ENCODE measurements around the gene NTPCR.
"Not testable (repeated sequence)": the region's sequence is repeated elsewhere in the genome, so short reads cannot be mapped to it uniquely, and the experiment has no call there.

NTPCR gene, protein sequence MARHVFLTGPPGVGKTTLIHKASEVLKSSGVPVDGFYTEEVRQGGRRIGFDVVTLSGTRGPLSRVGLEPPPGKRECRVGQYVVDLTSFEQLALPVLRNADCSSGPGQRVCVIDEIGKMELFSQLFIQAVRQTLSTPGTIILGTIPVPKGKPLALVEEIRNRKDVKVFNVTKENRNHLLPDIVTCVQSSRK

DNA sequence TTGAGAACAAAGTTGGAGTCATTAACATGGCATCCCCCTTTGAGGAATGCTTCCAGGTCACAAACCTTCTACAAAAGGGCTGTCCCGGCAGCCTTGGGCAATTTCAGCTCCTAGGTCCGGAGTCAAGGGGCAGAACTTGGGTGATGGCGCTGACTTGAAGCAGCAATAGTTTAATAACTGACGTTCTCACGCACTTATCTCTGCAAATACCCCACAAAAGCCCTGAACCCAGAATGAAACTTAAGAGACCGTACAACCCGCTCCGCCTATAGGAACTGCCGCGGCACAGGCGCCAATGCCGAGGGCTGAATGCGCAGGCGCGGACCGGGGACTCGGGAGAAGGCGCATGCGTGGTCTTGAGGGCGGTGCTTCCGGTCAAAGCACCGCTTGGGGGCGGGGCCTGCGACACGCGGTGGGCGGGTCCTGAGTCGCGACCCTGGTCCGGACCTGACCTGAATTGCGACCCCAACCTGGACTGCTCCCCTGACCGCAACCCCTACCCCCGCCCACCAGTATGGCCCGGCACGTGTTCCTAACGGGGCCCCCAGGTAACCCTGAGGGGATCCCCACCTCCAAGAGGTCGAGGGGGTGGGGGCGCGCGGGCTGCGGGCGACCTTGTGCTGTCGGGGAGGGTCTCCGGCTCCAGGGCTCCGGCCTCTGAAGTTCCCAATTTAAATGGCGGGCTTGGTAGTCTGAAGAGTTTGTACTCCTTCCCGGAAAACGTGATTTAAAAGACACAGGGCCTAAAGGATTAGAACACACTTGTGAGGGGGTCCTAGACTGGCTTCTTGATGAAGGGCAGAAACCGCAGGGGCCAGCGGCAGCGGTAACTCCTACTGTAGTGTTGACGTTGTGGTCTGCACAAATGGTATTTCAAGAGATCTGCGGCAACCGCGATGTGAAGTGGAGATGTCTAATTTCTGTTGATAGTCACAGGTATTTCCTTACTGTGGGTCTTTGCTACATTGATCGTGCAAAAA, at the start of gene NTPCR:
TSS of gene NTPCR (plus strand) at position 415 of the 980 bp plus-strand sequence. CDS start at position 515, 100 bp downstream.
- DNase-seq: peak; percentile 77

DNA sequence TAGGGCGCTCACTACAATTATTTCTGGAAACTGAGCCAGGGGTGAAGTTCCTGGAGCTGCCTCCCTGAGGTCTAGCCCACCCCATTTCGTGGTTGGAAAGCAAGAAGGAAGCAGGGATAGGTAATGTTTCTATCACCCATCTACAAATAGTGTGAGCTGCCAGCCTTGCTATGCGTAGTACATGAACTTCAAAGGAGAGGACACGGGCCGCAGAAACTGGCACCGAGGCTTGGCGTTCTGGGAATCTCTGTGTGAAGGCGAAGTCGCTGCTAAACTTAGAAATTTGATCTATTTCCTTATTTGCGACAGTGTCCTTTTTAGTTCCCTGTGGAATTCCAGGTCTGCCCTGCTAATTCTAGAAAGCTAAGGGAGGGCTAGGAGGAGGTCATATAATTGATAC, 49.6 kb upstream of the NTPCR start:
- DNase-seq: no peak

DNA sequence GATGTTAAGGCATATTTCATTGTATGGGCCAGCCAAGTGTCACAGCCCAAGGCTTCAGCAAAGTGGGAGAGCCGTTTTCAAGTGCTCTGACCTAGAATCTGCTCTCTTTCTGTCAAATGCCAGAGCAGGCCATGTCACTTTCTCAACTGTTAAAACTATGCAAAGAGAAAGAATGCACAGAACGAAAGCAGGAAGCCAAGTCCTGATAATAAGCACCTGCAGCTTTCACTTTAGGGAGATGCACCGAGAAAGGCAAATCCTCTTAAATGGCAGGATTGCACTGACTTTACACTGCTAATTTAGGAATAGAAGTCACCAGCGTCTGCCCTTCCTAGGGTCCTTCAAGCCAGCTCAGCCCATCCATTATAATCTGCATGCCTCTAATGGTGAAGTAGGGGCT, 49.2 kb upstream of the NTPCR start:
- DNase-seq: no peak

DNA sequence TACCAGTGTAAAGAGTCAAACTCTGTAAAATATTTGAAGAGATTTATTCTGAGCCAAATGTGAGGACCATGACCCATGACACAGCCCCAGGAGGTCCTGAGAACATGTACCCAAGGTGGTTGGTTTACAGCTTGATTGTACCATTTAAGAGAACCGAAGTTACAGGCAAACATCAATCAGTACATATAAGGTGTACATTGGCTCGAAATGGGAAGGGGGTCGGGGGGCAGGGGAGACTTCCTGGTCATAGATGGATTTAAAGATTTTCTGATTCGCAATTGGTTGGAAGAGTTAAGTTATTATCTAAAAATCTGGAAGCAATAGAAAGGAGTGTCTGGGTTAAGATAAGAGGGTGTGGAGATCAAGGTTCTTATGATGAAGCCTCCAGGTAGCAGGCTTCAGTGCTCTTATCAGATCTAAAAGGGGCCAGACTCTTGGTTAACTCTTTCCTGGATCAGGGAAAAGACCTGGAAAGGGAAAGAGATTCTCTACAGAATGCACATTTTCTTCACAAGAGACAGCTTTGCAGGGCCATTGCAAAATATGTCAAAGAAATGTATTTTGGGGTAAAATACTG, 47.5 kb upstream of the NTPCR start:
- no peak for DNase-seq

DNA sequence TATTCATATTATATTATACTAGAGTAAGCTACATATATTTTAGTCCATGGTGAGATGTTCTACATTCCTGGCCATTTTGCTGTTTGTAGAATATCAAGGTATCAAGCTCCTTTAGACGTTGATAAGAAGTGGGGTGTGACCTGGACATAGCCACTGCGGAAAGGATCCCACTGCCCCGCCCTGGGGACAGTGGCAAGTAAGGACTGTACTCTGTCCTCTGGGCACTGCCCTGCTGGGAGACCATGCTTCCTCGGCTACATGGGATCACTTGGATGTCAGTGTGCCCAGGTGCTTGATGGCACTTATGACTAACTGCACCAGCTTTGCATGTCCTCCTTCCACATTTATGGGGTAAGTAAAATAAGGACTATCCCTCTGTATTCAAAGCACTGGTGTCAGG, 46.3 kb upstream of the NTPCR start:
- no peak for DNase-seq

DNA sequence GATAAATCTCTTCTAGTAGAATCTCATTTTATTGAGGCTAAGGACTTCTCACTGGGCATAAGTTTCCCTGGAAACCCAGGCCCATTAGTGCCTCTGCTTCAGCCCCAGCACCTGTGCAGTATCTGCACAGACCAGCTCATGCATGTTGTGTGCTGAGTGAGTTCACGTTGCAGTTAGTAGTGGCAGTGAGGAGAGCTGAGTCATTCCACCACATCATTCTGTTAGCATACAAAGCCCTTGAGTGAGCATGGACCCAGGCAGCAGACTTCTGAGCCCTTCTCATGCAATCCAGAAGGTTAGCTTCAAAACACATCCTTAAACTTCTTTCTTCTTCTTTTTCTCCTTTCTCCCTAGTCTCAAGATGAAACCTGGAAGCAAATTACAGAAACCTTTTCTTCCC, 45.8 kb upstream of the NTPCR start:
- DNase-seq: no peak

DNA sequence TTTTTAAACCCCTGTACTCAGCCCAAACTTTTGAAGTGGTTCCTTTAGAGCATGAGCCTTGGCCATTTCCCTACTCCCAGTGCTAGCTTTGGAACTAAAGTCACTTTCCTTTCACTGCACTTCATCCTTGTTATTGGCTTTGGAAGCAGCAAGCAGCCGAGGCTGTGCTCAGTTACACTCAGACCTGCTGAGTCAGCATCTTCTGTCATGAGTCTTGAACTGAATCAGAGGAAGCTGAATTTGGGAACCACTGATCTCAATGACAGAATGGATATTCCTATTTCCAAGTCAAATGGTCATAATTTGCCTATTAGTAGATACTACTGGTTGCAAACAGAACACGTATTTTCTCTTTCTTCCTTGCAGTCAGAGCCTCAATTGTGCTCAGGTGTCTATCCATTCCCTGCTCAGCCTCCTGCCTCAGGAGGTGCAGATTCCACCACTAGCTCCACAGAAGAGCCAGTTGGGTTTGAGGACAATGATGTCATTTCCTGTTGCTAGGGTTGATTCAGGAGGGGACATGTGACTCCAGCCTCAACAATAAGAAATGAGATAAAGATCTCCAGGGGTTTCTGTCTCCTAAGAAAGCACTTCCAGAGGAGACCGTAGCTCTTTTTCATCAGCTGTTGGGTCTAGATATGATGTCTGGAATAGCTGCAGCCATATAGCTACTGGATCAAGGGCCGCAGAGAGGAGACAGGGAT, 44.9 kb upstream of the NTPCR start:
- no peak for DNase-seq

DNA sequence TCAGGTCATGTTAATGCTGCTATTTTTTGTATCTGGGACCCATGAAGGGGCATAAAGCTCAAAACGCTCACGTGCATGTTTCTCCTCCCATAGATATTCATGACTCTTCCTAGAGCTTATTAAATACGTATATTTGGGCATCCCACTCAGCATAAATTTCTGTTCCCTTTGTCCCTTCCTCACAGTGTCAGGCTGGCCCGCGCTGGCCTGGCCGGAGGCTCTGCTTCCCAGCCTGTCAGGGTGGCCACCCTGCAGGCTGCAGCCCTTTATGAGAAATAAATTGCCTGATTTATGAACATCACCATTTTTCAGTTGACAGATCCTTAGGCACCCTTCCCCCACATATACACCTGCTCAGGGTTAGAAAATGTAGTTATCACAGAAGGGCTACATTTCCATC, 44.0 kb upstream of the NTPCR start:
- DNase-seq: no peak

DNA sequence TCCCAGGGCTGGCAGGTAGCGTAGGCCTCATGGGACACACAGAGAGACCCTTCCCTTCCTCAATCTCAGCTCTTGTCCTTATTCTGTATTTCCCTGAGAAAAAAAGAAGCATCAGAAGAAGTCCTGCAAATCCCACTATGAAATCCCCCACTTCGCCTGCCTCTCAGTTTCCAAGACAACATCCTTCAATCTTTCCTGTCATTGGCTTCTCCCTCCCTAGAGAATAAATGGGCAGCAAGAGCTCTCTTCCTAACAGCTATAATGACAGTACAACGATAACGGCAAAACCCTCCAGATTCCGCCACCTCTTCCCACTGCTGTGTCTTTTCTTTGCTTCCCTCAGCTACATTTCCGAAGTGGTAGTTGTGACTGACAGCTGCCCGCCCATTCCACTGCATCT, 41.6 kb upstream of the NTPCR start:
- DNase-seq: no peak

DNA sequence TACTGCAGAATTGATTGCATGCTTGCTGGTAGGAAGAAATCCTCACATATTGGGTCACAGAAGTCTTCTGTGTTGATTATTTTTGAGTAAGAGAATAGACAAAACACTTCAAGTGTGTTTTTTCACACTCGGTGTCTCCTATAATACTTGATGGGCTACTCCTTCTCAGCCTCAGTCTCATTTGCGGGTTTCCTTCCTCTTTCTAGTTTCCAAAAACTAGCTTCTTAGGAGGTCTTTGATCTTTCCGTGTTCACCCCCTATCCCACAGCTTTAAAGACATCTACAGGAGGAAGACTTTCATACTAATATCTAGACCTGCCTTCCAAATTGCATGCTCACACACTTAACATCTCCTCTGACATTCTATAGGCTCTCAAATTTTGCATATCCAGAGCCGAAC, 40.7 kb upstream of the NTPCR start:
- DNase-seq: no peak

DNA sequence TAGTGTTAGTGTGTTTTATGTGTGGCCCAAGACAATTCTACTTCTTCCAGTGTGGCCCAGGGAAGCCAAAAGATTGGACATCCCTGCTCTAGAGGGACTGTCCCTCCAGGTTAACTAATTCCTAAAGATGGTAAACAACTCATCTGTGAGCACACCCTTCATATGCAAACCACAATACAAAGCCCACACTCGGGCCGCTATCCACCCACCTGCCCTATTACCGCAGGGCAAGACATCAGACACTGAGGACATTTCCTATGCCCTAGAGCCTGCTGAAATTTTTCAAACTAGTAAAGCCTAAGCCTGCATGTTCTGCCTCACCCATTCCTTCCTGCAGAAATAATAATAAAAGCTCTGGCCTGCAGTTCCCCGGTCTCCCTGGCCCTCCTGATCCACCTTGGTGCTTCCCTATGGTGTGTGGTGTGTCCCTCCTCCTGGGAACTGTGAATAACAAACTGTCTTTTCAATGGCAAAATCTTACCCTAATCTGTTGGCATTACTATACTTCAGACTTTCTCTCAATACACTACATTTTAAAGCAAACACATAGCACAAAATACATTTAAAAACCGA, 39.3 kb upstream of the NTPCR start:
- DNase-seq: no peak

DNA sequence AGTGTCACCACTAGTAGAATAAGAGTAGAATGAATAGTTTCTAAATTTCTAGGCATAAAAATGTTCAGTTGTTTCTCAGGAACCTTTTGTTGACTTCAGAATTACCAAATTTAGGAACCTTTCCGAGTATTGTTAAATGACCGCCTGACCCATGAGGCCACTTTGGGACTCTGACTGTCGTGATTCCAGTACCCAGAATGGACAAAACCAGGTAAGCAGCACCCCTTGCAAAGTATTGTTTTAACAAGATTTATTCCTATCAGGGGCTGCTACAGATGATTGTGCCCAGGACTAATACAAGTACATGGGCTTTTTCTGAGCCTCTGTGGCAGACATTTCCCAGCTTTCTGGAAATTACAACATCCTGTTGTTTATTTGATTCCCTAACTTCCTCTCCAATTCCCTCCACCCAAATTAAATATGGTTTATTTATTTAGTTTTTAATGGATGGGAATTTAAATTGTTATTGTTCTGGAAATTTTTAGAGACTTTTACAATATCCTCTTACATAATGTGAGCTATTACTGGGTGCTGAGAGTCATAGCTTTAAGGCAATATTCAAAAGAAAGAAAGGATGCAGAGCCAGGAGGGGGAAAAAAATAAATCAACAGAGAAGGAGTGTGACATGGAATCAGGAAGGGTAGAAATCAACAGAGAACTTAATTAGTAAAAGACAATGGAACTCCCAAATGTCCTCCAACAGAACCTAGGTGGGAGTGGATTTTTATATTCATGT, 37.4 kb upstream of the NTPCR start:
- DNase-seq: no peak

DNA sequence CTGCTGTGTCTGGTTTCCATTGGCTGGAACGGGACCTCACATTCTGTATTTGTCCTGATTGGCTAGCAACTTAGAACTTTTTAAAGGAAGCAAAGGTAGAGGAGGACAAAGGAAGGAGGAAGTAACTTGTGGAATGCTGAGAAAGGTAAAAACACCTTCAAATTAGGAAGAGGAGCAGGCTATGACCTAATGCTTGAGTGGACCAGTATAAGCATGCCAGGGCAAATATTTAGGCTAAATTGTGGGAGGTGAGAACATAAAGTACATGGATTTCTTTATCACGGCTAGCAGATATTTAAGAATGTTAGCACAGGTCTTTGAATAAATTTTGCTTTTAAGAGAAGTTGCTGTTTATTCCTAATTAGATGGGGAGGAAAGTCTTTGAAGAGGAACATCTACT, 36.1 kb upstream of the NTPCR start:
- DNase-seq: not testable (repeated sequence)

DNA sequence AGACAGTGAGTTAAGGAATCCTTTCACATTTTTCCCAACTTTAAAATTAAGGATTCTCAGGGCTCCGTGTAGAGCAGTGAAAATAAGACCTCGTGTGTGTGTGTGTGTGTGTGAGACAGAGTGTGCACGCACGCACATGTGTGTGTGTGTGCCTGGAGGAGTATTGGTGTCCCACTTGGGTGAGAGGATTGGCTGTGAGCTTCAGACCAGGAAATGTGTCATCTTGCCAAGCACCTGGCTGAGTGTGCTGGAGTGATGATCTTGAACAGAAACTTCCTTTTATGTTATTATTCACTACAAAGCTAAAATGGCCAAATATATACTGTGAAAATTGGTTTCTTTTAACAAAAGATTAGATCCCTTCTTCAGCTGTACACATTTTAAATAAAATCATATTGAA, 35.2 kb upstream of the NTPCR start:
- no peak for DNase-seq

DNA sequence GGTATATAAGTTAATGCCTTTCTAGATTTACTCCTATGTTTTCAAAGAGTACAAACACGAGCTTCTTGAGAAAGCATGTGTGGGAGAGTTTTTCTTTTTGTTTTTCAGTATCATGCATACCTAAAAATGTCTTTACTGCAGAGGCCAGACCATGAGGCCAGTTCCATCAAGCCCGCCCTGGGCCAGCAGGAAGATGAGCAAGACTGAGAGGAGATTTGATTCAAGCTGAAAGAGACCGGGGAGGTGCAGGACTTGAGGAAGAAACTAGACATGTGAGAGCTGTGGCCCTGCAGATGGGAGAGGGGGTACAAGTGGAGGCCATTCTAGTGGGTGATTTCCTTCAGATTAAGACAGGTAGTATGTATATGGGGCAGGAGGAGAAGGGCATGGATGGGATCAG, 33.4 kb upstream of the NTPCR start:
- DNase-seq: no peak

DNA sequence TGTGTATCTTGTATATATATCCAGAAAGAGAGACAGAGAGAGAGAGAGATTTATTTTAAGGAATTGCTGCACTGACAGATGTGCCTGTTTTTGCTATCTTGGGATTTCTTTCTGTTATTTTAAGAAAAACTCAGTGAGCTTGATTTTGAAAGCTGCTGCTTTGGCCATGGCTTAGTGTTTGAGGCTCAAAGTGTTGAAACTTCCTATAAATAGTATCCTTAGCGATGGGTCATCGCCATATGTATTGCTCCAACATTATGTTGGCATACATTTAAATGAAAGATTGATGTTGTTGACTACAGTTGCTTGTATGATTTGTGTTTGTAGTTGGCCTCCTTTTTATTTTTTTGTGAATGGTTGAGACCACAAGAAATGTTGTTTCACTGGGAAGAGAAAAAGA, 29.0 kb upstream of the NTPCR start:
- no peak for DNase-seq

DNA sequence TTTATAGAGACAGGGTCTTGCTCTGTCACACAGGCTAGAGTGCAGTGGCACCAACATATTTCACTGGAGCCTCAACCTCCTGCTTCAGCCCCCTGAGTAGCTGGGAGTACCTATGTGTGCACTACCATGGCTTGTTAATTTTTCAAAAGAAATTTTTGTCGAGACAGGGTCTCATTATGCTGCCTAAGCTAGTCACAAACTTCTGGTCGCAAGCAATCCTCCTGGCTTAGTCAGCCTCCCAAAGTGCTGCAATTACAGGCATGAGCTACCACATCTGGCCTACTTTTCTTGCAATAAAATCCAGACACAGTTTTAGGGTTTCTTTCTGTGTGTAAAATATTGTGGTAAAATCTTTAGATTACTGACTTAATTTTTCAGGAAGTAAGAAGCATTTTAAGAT, 27.9 kb upstream of the NTPCR start:
- DNase-seq: no peak

DNA sequence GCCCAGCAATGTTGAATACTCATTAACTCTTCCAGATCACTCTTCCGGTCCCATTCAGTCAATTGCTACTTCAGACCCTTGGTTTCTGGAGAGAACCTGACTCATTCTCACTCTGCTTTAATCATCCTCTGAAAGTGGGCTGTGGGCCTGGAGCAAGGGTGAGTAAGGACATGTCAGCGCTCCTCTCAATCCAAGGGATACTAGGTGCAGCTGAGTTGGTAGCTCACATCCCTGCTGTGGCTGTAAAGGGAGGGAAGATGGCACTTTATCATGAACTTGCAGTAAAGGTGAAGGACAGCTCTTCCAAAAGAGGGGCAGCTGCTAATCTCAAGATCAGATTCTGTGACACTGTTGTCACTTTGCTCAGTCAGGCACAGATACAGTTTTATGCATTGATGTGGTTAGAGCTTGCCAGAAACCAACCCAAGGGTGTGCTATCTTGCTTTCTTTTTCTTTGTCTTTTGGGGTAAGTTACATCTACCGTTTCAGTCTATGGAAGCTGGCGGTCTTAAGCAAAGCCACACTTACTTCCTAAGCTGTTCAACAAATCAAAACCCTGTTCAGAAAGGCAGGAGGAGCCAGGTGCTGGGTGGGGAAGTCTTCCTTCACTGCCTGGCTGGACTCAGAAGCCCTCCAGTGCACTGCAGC, 26.5 kb upstream of the NTPCR start:
- DNase-seq: no peak

DNA sequence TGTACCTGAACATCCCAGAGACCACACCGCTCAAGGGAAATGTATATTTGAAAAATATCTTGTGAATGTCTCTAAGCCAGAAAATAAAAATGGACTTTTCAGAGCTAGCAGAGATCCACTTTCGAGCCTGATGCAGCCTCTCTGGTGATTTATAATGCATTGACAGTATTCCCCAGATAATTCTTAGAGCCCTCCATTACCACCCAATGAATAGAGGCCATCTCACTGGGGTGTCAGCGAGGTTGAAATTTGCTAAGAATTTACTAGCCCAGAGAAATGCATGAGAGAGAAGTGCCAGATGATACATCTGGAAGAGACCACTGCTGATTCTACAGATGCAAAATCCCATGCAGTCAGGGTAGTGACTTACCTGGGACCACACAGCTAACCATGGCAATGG, 25.5 kb upstream of the NTPCR start:
- DNase-seq: no peak

DNA sequence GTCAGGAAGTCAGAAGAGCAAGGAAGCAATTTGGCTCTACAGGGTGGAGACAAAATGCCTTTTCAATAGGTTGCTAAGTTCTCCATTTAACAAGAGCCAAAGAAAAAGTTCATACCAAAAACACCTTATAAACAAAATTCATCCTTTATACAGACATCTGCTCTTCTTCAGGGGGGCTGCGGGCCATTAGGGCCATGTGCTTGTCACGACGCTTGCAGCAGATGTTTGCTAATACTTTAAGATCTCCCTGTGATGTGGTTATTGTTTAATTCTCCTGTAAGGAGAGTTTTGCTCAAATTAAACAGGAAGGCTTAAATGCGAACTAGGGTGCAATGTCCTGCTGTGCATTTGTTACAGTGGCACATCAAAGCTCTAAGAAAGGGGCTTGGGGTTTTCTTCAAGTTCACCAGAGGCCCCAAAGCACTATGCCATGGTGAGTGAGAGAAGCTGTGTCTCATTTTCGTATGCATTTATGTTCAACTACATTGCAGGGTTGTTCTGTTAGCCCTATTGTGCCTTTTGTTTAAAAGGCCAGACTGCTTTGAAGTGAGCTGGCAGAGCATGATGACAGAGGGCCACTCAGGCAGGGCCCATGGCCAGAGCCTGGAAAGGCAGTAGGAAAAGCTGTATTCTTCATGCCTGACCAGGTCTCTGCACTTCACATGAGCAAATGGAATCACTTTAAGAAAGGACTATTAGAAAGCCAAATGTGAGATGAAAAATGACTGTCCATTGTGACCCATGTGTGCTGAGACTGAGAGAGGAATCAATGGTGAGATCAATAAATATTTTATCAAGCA, 24.8 kb upstream of the NTPCR start:
- DNase-seq: no peak

DNA sequence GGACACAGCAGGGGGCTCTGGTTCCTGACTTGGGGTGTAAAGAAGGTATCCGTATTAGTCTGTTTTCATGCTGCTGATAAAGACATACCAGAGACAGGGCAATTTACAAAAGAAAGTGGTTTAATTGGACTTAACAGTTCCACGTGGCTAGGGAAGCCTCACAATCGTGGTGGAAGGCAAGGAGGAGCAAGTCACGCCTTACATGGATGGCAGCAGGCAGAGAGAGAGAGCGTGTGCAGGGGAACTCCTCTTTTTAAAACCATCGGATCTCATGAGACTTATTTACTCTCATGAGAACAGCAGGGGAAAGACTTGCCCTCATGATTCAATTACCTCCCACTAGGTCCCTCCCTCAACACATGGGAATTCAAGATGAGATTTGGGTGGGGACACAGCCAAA, 23.2 kb upstream of the NTPCR start:
- DNase-seq: not testable (repeated sequence)
